Prostate gland (tissue), 2 donors: Measurements from ENCODE around the gene CYP19A1. TPM values are rescaled to one million over a fixed set of nuclear protein-coding genes. Genes with fewer than 3 reads are reported as not detected.
"Not testable (repeated sequence)": the region's sequence is repeated elsewhere in the genome, so short reads cannot be mapped to it uniquely, and the experiment has no call there.

Source experiments
- DNase-seq: peaks from one replicate; pipeline ENCODE4 v3.0.0-alpha.2; 2019; ENCODE audit warnings: low spot score
- H3K27ac ChIP-seq, 2 donors: fragments of 200-600 bp; sonication (generic); 2 replicates each; pipeline ENCODE4 v1.5.1; 2017 to 2019
- H3K27me3 ChIP-seq: fragments of 200-600 bp; sonication (generic); replicated peaks from 2 replicates; pipeline ENCODE4 v1.5.1; 2019; ENCODE audit not compliant: insufficient read depth
- H3K36me3 ChIP-seq, 2 donors: fragments of 200-600 bp; sonication (generic); 1 replicate in 1 of 2; 2 replicates in 1 of 2; pipeline versions ENCODE4 v1.5.1 to v1.8.1; 2017 to 2019
- H3K4me1 ChIP-seq: fragments of 200-600 bp; sonication (generic); replicated peaks from 2 replicates; pipeline ENCODE4 v1.5.1; 2019
- H3K4me3 ChIP-seq, 2 donors: fragments of 200-600 bp; sonication (generic); 2 replicates each; pipeline ENCODE4 v1.5.1; 2017 to 2019
- H3K9me3 ChIP-seq: fragments of 200-600 bp; sonication (generic); 2 replicates; pipeline ENCODE4 v1.5.1; 2017
- CTCF ChIP-seq, 4 experiments: fragments of 200-600 bp in 2 of 4; fragments of 450-650 bp in 2 of 4; sonication (generic) in 2 of 4; IDR thresholded peaks; 1 replicate in 3 of 4; 2 replicates in 1 of 4; pipeline ENCODE4 v1.5.1; 2016 to 2019; ENCODE audit warnings: antibody characterized with exemption in 4 of 4, mild to moderate bottlenecking in 2 of 4, moderate library complexity in 2 of 4
- POLR2A ChIP-seq: fragments of 450-650 bp; IDR thresholded peaks from one replicate; pipeline ENCODE4 v1.6.1; 2016; ENCODE audit warnings: antibody characterized with exemption, mild to moderate bottlenecking
- POLR2AphosphoS5 ChIP-seq: sonication (generic); formaldehyde crosslinking; IDR thresholded peaks from one replicate; pipeline ENCODE4 v1.6.1; 2017; ENCODE audit warnings: antibody characterized with exemption
- WGBS: methylation state at CpG from one replicate; pipeline ENCODE4 v1.1.5; 2018; 5-methylcytosine and 5-hydroxymethylcytosine counted together
- intact Hi-C: fragments of 100-400 bp; cut with DNase I; formaldehyde crosslinking; loops from one replicate; pipeline ENCODE4 v1.14.2; 2022
- total RNA-seq, 2 donors: library from RNA; depleted of rRNA; stranded (reverse); fragments of >200 nt; gene quantifications; one replicate each; pipeline ENCODE4 v1.1.0, GENCODE V29; 2016

CYP19A1 gene
- total RNA-seq, 2 donors from 2014 or later, result 4.4 TPM; not detected in 1

GRCh38 chr15:51191766-51192165, 146.6 kb downstream of the CYP19A1 start:
- TF ChIP-seq CTCF (IDR thresholded peaks at IDR 0.05), result no peak
- no peak for TF ChIP-seq POLR2AphosphoS5
- no peak for TF ChIP-seq POLR2A
- no peaks in the 10 kb centered on the region for H3K9me3 ChIP-seq
- H3K4me3 ChIP-seq, result no peak overlapping the region
- H3K36me3 ChIP-seq, result no peaks in the 10 kb centered on the region
- intact Hi-C loops, result loop anchor here (1.0 kb wide), 1 partner anchor 28 kb away; no protein-coding TSS in a partner anchor
- whole genome bisulfite sequencing, result 61% methylated on average over 9 of the region's 9 CpGs
- DNase-seq, result no peak
- H3K27me3 ChIP-seq, result peaks cover 4% of the 10 kb centered on the region
- no peaks in the 10 kb centered on the region for H3K4me1 ChIP-seq
- no peak overlapping the region for H3K27ac ChIP-seq

GRCh38 chr15:51191072-51191670, 147.2 kb downstream of the CYP19A1 start:
- WGBS, result 87% methylated on average over 7 of the region's 7 CpGs
- Histone ChIP-seq H3K4me1 (no peaks in the 10 kb centered on the region), H3K27ac (no peak overlapping the region), H3K36me3 (no peaks in the 10 kb centered on the region), H3K27me3 (peaks cover 4% of the 10 kb centered on the region), H3K4me3 (no peak overlapping the region), H3K9me3 (no peaks in the 10 kb centered on the region)
- no peak for DNase-seq
- TF ChIP-seq POLR2A (no peak), POLR2AphosphoS5 (no peak), CTCF (IDR thresholded peaks at IDR 0.05) (no peak)
- intact Hi-C loops, result no loop called here

GRCh38 chr15:51190424-51191068, 147.8 kb downstream of the CYP19A1 start:
- Histone ChIP-seq H3K4me3 (no peak overlapping the region), H3K27ac (no peak overlapping the region), H3K9me3 (no peaks in the 10 kb centered on the region), H3K4me1 (no peaks in the 10 kb centered on the region), H3K36me3 (no peaks in the 10 kb centered on the region), H3K27me3 (peaks cover 4% of the 10 kb centered on the region)
- TF ChIP-seq CTCF (IDR thresholded peaks at IDR 0.05) (no peak), POLR2A (no peak), POLR2AphosphoS5 (no peak)
- intact Hi-C loops, result no loop called here
- WGBS, result 65% methylated on average over 8 of the region's 8 CpGs
- no peak for DNase-seq

- Histone ChIP-seq H3K4me3 (no peak overlapping the region), H3K27ac (no peak overlapping the region), H3K4me1 (no peaks in the 10 kb centered on the region), H3K27me3 (peaks cover 4% of the 10 kb centered on the region), H3K36me3 (no peaks in the 10 kb centered on the region), H3K9me3 (no peaks in the 10 kb centered on the region)
- intact Hi-C loops, result no loop called here
- WGBS, result 49% methylated on average over 6 of the region's 6 CpGs
- TF ChIP-seq POLR2AphosphoS5 (no peak), CTCF (IDR thresholded peaks at IDR 0.05) (no peak), POLR2A (no peak)
- DNase-seq, result no peak
Observed at GRCh38 chr15:51189669-51190385, 148.6 kb downstream of the CYP19A1 start.

GRCh38 chr15:51188791-51189190, 149.6 kb downstream of the CYP19A1 start:
- H3K36me3 ChIP-seq, DNase-seq, H3K27me3 ChIP-seq, H3K27ac ChIP-seq, H3K4me1 ChIP-seq, H3K4me3 ChIP-seq, H3K9me3 ChIP-seq, intact Hi-C loops: not testable (repeated sequence)
- 74% methylated on average over 6 of the region's 6 CpGs for WGBS
